GM21737 (cell line): ENCODE measurements around the gene RELT.

Experiments
- ATAC-seq: cut with Tn5 transposase; IDR thresholded peaks from one replicate; pipeline ENCODE4 v1.9.1; 2021; ENCODE audit warnings: mild to moderate bottlenecking, moderate library complexity; ENCODE audit not compliant: unreplicated experiment

Gene RELT

DNA sequence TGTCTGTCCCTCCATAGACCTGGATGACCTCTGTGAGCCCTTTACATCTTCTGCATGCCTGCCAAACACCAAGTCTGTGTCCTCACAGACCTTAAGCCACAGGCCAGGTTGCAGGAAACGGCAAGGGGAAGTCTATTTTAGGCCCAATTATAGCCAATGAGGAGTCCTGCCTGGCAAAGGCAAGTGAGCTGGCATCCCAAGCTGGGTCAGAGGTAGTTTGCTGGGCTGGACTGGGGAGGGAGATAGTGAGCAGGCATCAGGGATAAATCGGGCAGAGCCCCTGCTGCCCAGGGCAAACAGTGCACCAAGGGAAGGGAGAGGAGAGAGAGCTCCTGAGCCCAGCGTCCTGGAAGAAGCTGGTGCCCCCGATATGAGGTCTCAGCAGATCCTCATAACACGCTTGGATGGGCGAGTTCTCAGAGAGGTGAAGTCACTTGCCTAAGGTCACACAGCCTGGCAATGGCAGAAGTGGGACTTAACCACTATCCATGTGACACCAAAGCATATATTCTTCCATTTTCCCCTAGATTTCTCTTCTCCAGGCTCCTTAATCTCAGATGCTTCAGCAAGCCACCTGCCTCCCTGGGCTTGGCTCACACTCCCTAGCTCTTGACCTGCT is 3.7 kb upstream of the RELT start:
- no peak for ATAC-seq

DNA sequence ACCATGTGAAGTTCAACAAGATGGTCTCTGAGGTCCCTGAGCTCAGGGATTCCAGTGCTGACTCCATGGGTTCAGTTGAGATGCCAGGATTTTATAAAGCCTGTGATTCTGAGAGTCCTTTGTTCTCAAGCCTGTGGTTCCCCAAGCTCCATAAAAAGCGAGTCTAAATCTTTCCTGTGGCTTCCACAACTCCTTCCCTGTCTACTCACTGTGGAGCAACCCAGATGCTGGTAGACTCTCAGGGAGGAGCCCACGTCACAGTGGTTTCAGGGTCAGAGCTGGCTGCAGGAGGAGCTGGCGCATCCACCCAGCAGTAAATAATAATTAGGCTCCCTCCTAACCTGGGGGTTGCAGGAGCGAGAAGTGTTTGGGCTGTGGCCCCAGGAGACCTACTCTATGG is 2.0 kb upstream of the RELT start:
- no peak for ATAC-seq

DNA sequence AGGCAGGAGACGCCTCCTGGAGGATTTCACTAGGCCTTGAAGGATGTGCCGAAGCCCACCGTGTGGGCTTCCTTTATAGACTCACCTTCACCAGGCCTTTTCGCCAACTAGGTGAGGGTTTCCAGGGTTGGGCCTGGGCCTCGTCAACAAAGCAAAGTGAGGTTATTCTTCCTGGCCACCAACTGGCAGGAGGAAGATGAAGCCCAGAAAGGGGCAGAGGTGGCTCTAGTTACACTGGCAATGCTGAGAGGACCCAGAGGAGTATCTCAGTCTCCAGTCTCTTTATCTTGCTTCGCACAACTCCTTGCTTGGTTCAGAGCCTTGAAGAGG is 404 bp upstream of the RELT start:
- no peak for ATAC-seq

DNA sequence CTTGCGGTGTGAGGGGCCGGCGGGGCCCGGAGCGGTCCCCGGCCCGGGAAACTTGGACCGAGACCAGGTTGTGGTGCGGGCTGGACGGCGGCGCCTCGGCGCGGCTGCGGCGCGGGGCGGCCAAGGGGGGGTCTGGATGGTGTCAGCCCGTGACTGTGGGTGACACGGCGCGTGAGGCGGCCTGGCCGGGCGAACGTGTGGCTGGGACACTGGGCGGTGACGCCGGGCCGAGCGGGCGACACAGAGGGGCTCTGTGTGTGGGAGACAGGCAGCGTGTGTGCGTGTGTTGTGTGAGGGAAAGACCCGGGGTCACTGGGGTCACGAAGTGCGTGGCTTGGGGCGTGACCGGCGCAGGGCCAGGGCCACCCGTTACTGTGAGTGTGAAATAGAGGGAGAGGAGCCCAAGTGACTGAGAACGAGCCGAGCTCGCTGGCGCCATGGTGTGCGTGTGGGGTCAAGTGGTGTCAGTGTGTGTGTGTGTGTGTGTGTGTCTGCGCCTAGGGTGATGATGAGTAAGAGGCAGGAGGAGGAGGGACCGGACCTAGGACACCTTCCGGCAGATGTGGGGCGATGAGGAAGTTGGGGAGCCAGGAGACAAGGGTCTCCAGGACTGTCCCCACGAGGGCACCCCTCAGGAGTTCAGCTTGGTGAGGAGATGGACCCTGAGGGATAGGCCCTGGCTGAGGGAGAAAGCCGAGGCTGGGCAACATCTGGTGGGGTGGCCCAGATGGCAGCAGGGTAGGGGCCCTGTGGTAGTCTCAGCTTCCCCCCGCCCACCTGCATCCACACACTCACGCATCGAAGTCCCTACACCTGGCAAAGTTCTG is 817 bp downstream of the RELT start:
- ATAC-seq: peak; percentile 15

DNA sequence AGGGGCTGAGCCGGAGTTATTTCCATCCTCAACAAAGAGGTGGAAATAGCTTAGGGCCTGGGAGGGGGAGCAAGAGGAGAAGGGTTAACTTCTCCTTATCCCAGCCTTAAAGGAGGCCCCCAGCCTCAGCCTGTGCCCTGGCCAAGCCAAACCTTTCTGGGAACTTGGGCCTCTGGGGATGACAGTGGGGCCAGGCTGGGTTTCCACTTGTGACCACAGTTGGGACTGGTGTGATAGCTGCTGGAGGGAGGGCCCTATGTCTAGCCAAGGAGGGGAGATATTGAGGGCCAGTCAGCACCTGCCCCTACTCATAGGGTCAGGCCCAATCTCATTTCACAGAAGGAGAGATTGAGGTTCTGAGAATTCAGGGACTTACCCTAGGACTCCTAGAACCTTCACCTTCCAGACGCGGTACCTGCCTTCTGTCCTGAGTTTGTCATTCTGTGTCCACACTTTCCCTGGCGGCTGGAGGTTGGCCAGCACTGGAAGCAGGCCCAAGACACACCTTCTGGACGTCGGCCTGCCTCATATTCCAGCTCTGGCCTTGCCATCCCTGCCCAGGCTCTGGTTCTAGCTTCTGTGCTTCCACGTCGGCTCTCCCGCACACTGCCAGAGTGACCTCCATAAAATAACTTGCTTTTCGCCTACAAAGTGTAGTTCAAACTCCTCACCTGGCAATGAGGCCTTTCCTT is 3.1 kb downstream of the RELT start:
- no peak for ATAC-seq

DNA sequence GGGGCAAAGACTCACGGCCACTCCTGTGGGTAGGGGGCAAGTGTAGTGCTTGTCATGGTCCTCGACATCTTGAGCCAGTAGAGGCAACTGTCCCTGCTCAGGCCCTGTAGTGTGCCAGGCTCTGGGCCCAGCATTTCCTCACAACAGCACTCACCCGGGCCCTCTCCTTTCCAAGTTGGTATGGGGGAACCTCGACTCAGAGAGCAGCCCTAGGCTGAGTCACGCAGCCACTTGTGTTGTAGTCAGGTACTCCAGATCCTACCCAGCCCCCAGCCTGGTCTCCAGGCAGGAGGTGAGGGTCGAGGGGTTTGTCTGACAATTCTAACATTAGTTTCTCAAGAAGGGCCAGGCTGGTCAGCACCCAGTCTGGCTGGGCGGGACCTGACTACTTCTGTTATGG is 4.1 kb downstream of the RELT start:
- ATAC-seq: no peak

DNA sequence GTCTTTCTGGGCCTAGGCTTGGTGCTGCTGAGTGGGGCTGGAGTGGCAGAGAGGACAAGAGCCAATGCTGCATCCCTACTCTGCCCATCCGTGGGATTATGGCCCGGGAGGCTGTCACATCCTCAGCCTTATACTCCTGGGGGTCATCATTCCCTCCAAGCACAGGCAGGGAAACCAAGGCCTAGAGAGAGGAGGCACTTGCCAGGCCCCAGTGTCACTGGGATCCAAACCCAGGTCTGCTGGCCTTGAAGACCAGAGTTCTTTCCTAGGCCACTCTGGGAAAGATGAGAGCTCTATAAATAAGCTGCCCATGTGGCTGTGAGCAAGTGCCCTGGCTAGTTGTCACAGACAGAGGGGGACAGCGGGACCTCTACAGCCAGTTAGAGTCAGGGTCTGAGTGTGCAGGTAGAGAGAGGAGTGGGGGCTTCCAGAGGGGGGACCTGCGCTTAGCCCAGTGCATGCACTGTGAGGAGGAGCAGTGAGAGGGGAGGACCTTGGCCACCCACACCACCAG is 4.8 kb downstream of the RELT start:
- no peak for ATAC-seq

DNA sequence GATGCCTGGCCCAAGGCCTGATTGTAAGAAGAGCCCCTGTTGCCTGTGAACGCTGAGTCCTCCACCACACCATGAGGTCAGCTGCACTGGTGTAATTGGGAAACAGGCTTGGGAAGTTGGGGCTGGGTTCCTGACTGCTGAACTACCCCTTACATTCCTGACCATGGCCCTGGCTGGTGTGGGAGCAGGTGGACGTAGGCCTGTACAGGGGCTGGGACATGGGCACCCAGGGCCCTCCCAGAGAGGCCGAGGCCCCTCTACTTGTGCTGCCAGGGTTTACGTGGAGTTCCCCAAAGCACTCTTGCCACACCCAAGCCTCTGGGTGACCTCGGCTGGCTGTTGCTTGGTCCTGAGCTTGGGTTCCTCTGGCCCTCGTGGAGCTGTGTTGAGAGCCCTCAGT is 5.4 kb downstream of the RELT start:
- no peak for ATAC-seq

DNA sequence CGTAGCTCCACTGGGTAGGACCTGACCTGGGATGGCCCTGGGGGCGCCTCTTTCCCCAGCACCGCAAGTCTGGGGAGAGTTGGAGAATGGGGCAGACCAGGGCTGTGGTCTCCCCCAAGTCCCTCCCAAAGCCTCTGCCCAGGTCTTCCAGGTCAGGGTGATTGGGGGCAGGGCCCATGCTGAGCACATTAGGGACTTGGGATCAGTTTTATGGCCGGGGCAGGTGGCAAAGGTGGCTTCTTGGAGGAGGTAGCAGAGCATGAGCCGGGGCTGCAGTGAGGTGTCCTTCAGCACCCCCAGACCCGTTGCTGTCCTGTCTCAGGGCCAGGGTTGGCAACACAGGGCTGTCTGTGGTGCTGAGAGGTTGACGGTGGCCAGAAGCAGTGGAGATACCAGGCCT is 6.0 kb downstream of the RELT start:
- ATAC-seq: no peak

DNA sequence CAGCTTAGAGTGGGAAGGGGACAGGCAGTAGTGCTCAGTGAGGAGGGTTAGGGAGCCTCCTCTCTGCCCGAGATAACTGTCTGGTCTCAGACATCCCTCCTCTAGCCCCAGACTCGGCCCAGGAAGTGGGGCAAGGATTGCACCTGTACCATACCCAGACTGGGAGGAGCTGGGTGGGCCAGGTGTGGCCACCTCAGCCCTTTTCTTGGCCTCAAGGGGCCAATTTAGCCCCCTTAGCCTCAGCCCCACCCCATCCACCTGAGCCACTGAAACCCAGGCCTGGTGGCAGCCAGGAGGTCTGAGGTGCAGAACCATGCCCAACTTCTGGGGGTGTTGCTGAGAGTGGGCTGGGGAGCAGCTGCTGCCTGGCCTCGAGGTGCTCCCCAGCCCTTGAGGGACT is 6.5 kb downstream of the RELT start:
- ATAC-seq: no peak

DNA sequence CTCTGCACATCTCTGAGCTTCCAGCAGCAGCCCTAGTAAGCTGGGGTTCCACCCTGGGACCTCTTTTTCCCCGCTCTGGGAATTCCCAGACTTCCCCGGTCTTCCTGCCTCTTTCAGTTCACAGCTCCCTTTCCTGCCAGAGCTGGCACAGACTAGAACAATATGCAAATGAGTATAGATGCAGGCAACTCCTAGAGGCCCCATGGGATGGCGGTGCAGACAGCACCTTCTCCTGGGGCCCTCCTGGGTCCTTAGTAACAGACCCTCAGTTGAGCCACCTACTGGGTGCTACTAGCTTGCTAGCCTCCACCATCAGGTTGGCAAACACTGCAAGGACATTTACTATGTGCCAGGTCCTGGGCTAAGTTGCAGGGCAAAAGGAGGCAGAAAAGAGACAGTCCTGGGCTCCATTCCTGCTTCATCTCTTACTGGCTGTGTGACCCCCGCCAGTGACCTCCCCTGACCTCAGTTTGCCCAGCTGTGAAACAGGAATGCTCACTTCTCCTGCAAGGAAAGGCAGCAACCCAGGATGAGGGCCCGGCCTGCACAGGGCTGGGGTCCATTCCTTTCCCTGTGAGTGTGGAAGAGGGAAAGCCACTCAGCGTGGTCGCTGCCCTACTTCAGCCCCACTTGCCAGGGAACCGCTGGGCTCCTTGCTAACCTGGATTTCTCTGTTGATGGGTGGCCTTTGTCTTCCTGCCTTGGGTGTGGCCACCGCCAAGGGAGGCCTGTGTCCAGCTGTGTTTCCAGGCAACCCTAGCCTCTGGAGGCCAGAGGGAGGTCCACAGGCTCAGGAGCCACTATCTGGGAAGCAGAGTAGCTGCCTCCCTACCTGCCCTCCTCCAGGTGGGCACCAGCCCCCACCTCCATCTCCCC is 7.3 kb downstream of the RELT start:
- ATAC-seq: no peak

DNA sequence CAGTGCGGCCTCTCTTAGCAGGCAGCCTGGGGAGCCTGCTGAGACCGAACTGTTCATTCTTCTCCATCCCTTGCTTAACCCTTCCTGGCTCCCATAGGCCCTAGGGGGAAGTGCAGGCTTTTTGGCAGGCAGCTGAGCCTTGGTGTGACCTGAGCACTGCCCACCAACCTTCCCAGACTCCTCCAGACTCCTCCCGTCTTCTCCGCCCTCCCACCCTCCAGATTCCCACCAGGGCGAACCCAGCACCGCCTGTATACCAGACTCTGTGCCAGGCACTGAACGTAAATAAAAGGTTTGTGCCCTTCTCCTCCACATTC is 7.9 kb downstream of the RELT start:
- ATAC-seq: no peak

DNA sequence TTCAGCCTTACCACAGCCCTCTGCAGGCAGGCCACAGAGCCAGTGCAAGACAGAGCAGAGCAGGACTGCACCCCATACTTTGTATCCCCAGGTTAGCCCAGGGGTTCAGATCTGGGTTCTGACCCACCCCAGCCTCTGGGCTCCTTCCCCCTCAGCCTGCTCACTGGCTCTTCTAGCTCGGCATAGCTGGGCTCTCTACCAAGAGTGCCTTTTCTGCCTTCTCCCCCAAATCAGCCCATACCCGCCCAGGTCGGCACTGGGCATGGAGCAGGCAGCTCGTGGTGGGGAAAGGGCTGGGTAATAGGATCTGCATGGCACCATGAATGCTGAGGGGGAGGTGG is 8.3 kb downstream of the RELT start:
- no peak for ATAC-seq

DNA sequence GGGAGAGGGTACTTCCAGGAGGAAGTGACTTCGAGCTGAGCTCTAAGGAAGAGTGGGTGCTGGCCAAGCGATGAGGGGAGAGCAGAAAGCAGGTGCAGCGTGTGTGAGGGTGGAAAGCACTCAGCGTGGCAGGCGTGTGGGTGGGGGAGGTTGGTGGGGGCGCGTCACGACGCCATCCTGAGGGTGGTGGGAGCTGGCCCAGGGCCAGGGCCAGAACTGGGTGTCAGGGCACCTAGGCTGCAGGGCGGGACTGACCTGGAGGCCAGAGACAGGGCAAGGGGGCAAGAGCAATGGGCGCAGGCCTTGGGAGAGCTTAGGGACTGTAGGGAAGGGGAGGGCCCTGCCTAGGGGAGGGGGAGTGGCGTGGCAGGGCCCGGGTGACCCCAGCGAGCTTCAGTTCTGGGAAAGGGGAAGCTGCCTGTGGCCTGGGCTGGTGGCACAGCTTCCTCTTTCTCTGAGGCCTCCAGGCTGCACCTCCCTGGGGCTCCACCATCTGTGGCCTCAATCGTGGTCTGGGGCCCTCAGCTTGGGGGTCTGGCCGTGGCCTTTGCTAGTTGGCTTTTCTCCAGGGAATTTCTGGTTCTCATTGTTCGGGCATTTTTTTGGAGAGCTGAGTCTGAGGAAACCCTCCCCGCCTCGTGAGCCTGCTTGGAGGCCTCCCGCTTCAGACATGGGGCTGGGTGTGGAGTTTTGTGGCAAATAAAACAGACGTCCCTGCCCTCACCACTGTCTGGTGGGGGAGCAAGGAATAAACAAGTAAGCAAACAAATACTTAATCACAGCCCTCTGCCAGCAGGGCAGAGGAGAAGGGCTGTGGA is 8.9 kb downstream of the RELT start:
- peak; percentile 32 for ATAC-seq

DNA sequence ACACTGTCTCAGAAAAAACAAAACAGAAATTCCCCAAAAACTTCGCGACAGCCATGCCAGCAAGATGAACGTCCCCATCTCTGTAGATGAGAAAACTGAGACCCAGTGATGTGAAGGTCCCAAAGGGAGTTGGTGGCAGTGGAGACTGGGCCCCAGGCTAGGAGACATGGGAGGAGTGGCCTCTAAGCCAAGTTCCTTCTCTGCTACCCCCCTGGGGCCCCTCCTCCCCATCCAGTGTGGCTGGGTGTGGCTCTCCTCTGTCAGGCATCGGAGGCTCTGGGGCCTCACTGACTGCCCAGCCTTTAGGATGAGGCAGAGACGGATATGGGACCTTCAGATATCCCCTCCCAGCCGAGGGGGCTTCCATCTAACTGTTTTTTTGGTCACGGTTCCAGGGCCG is 9.8 kb downstream of the RELT start:
- ATAC-seq: no peak

DNA sequence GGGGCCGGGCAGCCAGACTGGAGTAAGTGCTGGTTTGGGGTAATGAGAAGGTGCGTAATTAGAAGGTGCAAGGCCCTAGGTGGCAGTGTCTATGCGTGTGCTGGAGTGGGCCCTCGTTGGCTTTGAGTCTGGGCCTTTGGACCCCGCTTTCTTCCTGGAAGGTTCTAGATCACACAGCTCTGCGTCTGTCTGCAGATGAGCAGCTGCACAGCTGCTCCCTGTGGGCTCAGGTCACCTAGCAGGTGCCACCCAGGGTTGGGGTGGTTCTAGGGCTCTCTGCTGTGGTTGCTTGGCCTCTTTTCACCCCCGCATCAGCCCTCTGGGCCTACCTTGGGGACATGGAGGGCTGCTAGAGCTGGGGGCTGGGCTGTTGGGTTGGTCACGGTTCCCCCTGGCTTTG is 10.3 kb downstream of the RELT start:
- ATAC-seq: no peak

DNA sequence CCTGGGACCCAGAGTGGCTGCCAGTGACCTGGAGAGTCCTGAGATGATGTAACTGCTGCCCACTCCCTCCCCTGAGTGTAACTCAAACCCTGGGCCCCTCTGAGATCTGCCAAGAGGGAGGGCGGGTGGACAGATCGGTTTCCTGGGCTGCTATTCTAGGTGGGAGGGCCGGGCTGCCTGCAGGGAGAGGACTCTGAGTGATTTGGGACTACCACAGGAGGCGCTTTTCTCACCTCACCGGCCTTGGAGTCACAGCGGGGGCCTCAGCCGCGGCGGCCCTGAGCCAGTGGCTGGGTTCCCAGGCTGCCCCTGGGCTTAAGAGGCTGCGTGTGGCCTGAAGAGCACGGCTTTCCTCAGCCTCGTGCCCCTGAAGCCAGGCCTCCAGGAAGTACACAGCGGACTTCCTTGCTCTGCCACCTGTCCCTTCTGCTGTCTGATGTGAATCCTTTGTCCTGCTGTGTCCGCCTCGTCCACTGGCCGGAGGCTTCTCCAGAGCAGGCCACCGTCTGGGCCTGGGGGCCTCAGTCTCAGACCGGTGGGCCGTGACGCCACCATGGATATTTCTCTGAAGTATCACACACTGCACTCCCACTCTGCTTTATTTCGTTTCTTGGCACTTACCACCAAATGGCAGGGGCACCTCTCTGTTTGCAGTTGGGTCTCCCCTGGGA is 11.5 kb downstream of the RELT start:
- no peak for ATAC-seq

DNA sequence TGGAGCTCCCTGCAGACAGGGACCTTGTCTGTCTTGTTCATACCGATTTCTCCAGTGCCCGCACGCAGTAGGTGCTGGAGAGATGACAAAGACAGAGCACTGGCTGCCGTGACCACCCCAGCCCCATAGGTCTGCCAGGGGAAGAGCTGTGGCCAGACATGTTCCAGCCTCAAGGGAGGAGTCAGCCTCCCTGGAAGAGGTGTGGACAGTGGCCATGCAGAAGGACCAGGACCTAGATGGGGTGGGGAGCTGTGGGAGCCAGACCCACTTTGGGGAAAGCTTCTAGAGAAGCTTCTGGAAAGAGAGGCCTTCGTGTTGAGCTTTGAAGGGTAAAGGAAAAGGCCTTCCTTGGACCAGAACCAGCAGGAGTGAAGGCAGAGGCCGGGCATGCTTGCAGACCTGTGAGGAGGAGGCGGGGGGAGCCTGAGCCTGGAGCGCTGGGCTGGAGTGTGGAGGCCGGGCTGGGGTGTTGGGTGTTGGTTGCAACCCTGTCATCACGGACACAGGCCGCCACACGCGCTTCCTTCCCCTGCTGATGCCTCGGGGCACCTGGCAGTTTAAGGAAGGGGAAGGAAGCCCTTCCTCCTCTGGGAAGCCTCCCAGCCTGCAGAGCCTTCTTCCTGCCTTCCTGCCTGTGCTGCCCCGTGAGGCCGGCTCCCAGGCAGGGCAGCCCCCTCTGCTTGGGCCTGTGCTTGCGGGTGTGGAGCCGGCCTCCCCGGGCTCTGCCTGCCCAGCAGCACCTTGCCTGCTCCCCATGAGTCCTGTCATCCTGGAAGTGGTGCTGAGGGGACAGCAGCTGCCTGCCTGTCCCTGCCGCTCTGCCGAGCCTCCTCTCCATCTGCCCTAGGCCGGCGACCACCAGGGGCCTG is 12.3 kb downstream of the RELT start:
- no peak for ATAC-seq

DNA sequence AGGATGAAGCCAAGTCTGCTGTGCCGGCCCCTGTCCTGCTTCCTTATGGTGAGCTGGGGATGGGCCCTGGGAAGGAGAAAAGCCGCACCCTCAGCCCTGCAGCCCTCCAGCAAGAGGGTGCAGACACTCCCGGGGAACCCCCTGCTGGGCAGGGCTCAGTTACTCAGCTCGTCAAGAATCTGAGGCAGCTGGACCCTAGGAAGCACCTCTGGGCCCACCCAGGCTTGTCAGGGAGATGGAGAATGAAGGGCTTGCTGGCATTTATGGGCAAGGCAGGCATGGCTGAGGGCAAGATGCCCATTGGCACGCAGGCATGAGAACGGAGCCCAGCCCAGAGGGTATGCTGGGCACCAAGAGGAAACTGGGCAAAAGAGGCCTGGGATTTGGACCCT is 12.9 kb downstream of the RELT start:
- ATAC-seq: no peak
